Mesothelial cell of epicardium (in vitro differentiated cells): ENCODE results near the gene CCNB2. TPM values are rescaled to one million over a fixed set of nuclear protein-coding genes. Genes with fewer than 3 reads are reported as not detected.

Experiments
- DNase-seq, 2 experiments: peaks; one replicate each; pipeline ENCODE4 v3.0.0; 2021; ENCODE audit warnings: low spot score in 2 of 2; ENCODE audit not compliant: unreplicated experiment in 2 of 2
- H3K27ac Mint-ChIP-seq: 2 replicates; pipeline ENCODE4 v1.8.0; 2021; ENCODE audit warnings: mixed read lengths
- H3K27me3 Mint-ChIP-seq: 2 replicates; pipeline ENCODE4 v1.8.0; 2021; ENCODE audit warnings: low read depth, mixed read lengths
- H3K36me3 Mint-ChIP-seq: 2 replicates; pipeline ENCODE4 v1.8.0; 2021; ENCODE audit warnings: mixed read lengths
- H3K4me1 Mint-ChIP-seq: 2 replicates; pipeline ENCODE4 v1.8.0; 2021; ENCODE audit warnings: mixed read lengths
- H3K4me3 Mint-ChIP-seq: 2 replicates; pipeline ENCODE4 v1.8.0; 2021; ENCODE audit warnings: mild to moderate bottlenecking, moderate library complexity, mixed read lengths
- H3K9me3 Mint-ChIP-seq: 2 replicates; pipeline ENCODE4 v1.8.0; 2021; ENCODE audit warnings: mixed read lengths
- total RNA-seq: library from RNA; stranded (reverse); gene quantifications from 3 replicates; pipeline ENCODE4 v1.2.1, GENCODE V29; 2021
- TF ChIP-seq, protein P1 (sequence below): fragments of 200-600 bp; sonication (generic); IDR thresholded peaks from one replicate; pipeline ENCODE4 v1.5.0; 2021; ENCODE audit warnings: antibody characterized with exemption; ENCODE audit not compliant: unreplicated experiment

The CCNB2 gene
- total RNA-seq, 1 donor from 2014 or later = 26.8 TPM

DNA sequence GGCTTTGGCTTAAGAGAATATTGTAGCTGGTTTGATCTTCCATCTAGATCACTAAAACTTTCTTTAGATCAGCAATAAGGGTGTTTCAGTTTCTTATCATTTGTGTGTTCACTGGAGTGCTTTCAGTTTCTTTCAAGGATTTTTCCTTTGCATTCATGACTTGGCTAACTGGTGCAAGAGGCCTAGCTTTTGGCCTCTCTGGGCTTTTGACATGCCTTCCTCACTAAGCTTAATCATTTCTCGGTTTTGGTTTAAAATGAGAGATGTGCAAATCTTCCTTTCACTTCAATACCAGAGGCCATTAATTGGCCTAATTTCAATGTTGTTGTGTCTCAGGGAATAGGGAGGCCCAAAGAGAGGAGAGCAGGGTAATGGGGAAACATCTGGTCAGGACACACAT is 30.3 kb upstream of the CCNB2 start:
- Mint-ChIP-seq H3K36me3 (peaks cover 54% of the 10 kb centered on the region), H3K27ac (no peak overlapping the region), H3K27me3 (no peaks in the 10 kb centered on the region), H3K9me3 (peaks cover 15% of the 10 kb centered on the region), H3K4me1 (no peaks in the 10 kb centered on the region), H3K4me3 (no peak overlapping the region)
- no peak for DNase-seq
- TF ChIP-seq, protein P1, sequence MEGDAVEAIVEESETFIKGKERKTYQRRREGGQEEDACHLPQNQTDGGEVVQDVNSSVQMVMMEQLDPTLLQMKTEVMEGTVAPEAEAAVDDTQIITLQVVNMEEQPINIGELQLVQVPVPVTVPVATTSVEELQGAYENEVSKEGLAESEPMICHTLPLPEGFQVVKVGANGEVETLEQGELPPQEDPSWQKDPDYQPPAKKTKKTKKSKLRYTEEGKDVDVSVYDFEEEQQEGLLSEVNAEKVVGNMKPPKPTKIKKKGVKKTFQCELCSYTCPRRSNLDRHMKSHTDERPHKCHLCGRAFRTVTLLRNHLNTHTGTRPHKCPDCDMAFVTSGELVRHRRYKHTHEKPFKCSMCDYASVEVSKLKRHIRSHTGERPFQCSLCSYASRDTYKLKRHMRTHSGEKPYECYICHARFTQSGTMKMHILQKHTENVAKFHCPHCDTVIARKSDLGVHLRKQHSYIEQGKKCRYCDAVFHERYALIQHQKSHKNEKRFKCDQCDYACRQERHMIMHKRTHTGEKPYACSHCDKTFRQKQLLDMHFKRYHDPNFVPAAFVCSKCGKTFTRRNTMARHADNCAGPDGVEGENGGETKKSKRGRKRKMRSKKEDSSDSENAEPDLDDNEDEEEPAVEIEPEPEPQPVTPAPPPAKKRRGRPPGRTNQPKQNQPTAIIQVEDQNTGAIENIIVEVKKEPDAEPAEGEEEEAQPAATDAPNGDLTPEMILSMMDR = no peak

DNA sequence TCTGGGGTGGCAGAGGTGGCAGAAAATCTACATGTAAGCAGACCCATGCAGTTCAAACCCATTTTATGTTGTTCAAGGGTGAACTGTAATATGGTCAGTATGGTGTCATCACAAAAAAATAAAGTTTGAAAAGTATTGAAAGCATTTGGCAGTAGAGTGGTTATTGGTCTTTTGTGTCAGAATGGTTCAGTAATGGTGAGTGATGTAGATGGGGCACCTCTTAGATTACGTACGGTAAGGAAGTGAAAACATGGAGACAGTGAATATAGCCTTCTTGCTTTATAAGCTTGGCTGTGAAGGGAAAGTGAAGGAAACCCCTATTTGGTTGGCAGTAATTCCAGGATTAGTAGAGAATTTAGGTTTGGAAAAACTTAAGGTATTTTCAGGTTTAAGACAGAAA is 17.2 kb upstream of the CCNB2 start:
- TF ChIP-seq, protein P1 = no peak
- Mint-ChIP-seq H3K9me3 (no peaks in the 10 kb centered on the region), H3K4me3 (no peak overlapping the region), H3K27me3 (no peaks in the 10 kb centered on the region), H3K36me3 (peaks cover 30% of the 10 kb centered on the region), H3K27ac (peak overlapping the region; percentile 1), H3K4me1 (no peaks in the 10 kb centered on the region)
- DNase-seq = no peak

DNA sequence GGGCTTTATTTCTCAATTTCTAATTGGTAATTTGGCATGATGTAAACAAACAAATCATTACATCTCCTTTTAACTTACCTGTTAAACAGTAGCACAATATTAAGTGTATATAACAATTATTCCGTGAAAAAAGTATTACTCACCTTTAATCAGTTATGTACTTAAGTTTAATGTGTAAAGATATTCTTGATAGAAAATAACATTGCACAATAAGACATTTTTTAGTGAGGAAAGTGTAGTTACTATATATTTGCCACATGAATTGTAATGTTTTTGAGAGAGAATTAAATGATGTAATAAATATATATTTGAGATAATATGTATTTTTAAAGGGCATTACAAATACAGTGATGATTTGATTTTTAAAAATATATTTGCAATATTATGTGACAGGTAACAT is 10.9 kb upstream of the CCNB2 start:
- Mint-ChIP-seq H3K9me3 (no peaks in the 10 kb centered on the region), H3K4me3 (no peak overlapping the region), H3K27me3 (no peaks in the 10 kb centered on the region), H3K4me1 (no peaks in the 10 kb centered on the region), H3K27ac (no peak overlapping the region), H3K36me3 (peaks cover 22% of the 10 kb centered on the region)
- DNase-seq = no peak
- TF ChIP-seq, protein P1 = no peak

DNA sequence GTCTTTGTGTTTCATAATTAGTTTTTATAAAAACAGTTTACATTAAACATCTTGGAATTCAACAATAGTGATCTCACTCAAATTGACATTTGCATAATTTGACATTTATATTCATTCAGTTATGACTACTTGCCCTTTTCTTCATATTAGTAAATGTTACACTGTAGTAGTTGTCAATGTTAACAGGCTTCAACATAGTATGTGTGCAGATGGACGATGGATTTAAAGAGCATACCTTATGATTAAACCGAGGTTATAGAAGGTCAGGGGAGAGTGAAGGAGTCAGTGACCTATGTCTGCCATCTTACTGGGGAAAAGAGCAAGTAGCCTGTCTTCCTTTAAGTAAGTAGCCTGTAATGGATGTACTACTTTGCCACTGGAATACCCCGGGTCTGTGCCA is 8.5 kb upstream of the CCNB2 start:
- no peak for DNase-seq
- no peak overlapping the region for H3K27ac Mint-ChIP-seq
- H3K36me3 Mint-ChIP-seq = peaks cover 21% of the 10 kb centered on the region
- no peaks in the 10 kb centered on the region for H3K27me3 Mint-ChIP-seq
- TF ChIP-seq, protein P1 = no peak
- no peaks in the 10 kb centered on the region for H3K9me3 Mint-ChIP-seq
- no peaks in the 10 kb centered on the region for H3K4me1 Mint-ChIP-seq
- no peak overlapping the region for H3K4me3 Mint-ChIP-seq

DNA sequence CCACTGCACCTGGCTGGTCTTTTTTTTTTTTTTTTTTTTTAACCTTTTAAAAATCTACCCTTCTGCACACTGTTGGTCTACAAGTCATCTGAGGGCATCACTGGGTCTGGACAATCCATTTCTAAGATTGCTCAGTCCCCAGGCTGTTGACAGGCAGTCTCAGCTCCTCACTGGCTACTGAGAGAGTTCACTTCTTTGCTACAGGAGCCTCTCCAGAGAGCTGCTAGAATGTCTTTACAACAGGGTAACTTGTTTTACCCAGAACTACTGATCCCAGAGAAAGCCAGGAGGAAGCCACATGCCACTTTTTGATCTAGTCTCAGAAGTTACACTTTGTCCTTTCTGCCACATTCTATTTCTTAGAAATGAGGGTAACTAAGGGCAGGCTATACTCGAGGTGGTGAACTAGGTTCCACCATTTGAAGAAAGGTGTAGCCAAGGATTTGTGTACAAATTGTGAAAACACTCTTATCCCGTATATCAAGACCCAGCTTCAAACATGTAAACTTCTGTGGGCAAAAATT is 5.7 kb upstream of the CCNB2 start:
- no peak overlapping the region for H3K27ac Mint-ChIP-seq
- no peaks in the 10 kb centered on the region for H3K9me3 Mint-ChIP-seq
- TF ChIP-seq, protein P1 = no peak
- peaks cover 3% of the 10 kb centered on the region for H3K4me1 Mint-ChIP-seq
- no peaks in the 10 kb centered on the region for H3K27me3 Mint-ChIP-seq
- H3K36me3 Mint-ChIP-seq = peaks cover 10% of the 10 kb centered on the region
- DNase-seq = no peak
- H3K4me3 Mint-ChIP-seq = no peak overlapping the region

DNA sequence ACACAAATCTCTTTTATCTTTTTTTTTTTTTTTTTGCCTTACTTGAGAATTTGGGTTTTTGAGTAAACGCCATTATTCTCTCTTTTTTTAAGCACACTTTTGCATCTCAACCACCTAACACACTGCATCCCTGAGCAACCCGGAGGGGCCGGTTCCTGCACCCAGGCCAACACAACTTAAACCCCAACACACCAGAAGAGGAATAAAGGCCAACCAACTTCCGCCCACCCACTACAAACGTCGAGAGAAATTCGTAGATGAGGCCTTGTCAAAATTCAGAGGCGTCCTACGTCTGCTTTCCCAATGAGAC is 389 bp upstream of the CCNB2 start:
- Mint-ChIP-seq H3K4me3 (peak overlapping the region; percentile 92), H3K4me1 (peaks cover 16% of the 10 kb centered on the region), H3K27ac (peak overlapping the region; percentile 95), H3K36me3 (peaks cover 21% of the 10 kb centered on the region), H3K9me3 (no peaks in the 10 kb centered on the region), H3K27me3 (no peaks in the 10 kb centered on the region)
- TF ChIP-seq, protein P1 = no peak
- DNase-seq = no peak
